ENCODE results near the gene ATP1A2. TPM values are rescaled to one million over a fixed set of nuclear protein-coding genes. Genes with fewer than 3 reads are reported as not detected.

ATP1A2 gene
- total and polyA plus RNA-seq, 2 experiments from 2014 or later: 11.3 to 40.9 TPM

DNA sequence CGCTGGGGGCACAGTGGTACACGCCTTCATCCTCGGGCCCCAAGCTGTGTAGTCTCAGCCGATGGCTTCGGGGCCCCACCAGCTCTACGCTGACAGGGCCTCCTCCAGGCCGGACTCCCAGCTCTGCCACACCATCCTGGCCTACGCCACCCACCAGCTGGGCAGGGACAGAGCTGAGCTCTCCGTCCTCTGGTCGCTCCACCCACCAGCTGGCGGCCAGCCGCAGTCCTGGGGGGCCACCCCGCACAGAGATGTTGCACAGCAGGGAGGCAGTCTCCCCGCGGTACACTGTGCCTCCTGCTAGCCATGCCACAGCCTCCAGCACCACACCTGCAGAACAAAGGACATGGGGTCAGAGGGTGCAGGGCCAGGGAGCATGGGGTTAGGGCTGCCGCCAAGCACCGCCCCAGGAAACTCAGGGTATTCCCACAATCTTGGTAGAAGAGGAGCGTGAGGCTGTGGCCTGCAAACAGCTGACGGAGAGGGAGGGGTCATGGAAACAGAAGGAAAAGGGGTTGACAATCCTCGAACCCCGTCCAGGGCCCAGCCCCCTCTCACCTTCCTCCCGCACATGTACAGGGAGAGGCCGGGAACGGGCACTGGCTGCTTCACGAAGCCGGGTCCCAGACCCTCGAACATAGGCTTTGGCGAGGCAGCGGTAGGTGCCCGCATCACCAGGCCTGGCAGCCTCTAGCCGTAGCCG lies 23.0 kb upstream of the ATP1A2 start:
- TF ChIP-seq, protein P1, sequence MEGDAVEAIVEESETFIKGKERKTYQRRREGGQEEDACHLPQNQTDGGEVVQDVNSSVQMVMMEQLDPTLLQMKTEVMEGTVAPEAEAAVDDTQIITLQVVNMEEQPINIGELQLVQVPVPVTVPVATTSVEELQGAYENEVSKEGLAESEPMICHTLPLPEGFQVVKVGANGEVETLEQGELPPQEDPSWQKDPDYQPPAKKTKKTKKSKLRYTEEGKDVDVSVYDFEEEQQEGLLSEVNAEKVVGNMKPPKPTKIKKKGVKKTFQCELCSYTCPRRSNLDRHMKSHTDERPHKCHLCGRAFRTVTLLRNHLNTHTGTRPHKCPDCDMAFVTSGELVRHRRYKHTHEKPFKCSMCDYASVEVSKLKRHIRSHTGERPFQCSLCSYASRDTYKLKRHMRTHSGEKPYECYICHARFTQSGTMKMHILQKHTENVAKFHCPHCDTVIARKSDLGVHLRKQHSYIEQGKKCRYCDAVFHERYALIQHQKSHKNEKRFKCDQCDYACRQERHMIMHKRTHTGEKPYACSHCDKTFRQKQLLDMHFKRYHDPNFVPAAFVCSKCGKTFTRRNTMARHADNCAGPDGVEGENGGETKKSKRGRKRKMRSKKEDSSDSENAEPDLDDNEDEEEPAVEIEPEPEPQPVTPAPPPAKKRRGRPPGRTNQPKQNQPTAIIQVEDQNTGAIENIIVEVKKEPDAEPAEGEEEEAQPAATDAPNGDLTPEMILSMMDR (IDR thresholded peaks at IDR 0.05; ENCODE audit: low read depth, low read length): no peak
- H3K4me1 ChIP-seq (ENCODE audit: low read depth): no peaks in the 10 kb centered on the region
- no peak overlapping the region for H3K4me3 ChIP-seq
- H3K9me3 ChIP-seq (ENCODE audit: low read depth): no peaks in the 10 kb centered on the region
- no peaks in the 10 kb centered on the region for H3K36me3 ChIP-seq
- DNase-seq (ENCODE audit: low read depth in 1 of 2, low spot score in 1 of 2): no peak
- H3K27me3 ChIP-seq: no peaks in the 10 kb centered on the region
- no peak overlapping the region for H3K27ac ChIP-seq

DNA sequence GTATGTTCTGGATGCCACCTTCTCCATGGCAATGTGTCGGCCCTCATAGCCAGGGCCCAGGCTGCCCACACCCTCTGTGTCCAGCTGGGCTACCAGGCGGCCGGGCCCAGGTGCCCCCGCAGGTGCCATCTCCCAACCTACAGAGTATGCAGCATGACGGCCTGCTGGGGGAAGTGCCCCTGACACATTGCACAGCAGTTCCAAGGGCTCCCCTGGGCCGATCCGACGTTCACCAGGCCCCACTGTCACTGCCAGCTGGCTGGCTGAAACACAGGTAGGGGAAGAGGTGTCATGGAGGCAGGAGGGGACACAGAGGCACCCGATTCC lies 22.5 kb upstream of the ATP1A2 start:
- Histone ChIP-seq H3K9me3 (ENCODE audit: low read depth) (no peaks in the 10 kb centered on the region), H3K27me3 (no peaks in the 10 kb centered on the region), H3K4me1 (ENCODE audit: low read depth) (no peaks in the 10 kb centered on the region), H3K4me3 (no peak overlapping the region), H3K36me3 (no peaks in the 10 kb centered on the region), H3K27ac (no peak overlapping the region)
- TF ChIP-seq, protein P1 (IDR thresholded peaks at IDR 0.05; ENCODE audit: low read depth, low read length): no peak
- DNase-seq (ENCODE audit: low read depth in 1 of 2, low spot score in 1 of 2): no peak

DNA sequence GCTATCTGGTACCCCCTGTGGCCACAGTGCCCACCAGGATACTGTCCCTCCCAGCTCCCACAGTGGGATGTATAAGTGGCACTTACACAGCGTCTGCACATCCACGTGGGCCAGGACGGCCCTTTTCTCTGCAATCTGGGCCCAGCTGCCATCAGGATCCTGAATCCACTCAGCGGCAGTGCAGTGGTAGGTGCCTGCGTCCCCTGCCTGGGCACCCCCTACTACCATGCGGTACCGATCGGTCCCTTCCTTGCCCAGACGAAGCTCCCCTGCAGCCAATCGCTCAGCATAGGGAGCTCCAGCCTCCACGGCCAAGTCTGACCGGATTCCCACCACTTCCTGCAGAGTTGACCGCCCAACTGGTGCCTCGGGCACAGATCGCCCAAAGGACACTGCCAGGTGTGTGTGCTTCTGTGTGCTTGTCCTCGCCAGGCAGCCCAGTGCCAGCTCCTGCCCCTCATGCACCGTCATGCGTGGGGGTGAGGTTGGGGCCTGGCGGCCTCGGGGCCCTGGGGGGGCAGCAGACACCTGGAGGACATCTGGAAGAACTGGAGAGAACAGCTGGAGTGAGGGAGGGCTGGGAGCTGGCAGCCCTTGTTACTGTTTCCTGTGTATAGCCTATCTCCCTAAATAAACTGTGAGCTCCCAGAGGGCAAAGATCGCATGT lies 21.8 kb upstream of the ATP1A2 start:
- Histone ChIP-seq H3K27ac (no peak overlapping the region), H3K4me1 (ENCODE audit: low read depth) (no peaks in the 10 kb centered on the region), H3K9me3 (ENCODE audit: low read depth) (no peaks in the 10 kb centered on the region), H3K36me3 (no peaks in the 10 kb centered on the region), H3K4me3 (no peak overlapping the region), H3K27me3 (no peaks in the 10 kb centered on the region)
- DNase-seq (ENCODE audit: low read depth in 1 of 2, low spot score in 1 of 2): no peak
- TF ChIP-seq, protein P1 (IDR thresholded peaks at IDR 0.05; ENCODE audit: low read depth, low read length): no peak

DNA sequence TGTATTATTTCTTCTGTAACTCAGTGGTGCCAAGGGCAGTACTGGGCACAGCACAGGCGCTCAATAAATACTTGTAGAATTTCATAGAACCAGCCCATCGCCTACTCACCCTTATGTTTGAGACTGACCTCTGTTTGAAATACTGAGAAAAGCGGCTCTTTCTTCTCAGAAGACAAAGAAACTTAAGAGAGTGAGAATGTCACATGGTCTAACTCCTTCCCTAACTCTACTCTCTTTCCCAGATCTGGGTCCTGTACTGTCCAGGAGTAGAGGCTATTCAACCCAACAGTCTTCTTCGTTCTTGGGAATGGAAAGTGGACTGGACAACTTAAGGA lies 21.3 kb upstream of the ATP1A2 start:
- no peak for DNase-seq (ENCODE audit: low read depth in 1 of 2, low spot score in 1 of 2)
- H3K9me3 ChIP-seq (ENCODE audit: low read depth): no peaks in the 10 kb centered on the region
- H3K4me1 ChIP-seq (ENCODE audit: low read depth): peaks cover 3% of the 10 kb centered on the region
- H3K36me3 ChIP-seq: no peaks in the 10 kb centered on the region
- H3K27me3 ChIP-seq: no peaks in the 10 kb centered on the region
- TF ChIP-seq, protein P1 (IDR thresholded peaks at IDR 0.05; ENCODE audit: low read depth, low read length): no peak
- no peak overlapping the region for H3K27ac ChIP-seq
- no peak overlapping the region for H3K4me3 ChIP-seq

DNA sequence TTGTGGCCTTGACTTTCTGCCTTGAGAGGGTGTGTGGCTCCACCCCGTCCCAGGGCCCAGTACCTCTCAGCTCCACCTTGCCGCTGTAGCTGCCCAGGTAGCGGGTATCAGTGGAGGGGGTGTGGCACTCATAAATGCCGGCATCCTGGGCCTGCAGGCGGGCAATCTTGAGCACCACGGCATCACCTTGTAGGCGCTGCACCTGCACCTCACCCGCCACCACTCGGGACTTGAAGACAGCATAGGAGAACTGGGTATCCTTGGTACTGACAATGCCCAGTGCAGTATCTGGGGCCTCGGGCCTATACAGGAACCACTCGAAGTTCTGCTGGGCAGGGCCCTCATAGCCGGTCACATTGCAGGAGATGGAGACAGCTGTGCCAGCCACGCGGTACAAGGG lies 20.8 kb upstream of the ATP1A2 start:
- no peaks in the 10 kb centered on the region for H3K9me3 ChIP-seq (ENCODE audit: low read depth)
- no peaks in the 10 kb centered on the region for H3K36me3 ChIP-seq
- no peak overlapping the region for H3K4me3 ChIP-seq
- no peak overlapping the region for H3K27ac ChIP-seq
- no peak for DNase-seq (ENCODE audit: low read depth in 1 of 2, low spot score in 1 of 2)
- peaks cover 5% of the 10 kb centered on the region for H3K4me1 ChIP-seq (ENCODE audit: low read depth)
- H3K27me3 ChIP-seq: no peaks in the 10 kb centered on the region
- TF ChIP-seq, protein P1 (IDR thresholded peaks at IDR 0.05; ENCODE audit: low read depth, low read length): no peak
